AML-193 (cell line): ENCODE measurements around the gene IL36A.

Experiments used
- DNase-seq, 2 experiments: peaks; one replicate each; lab custom pipeline; 2025; lab: John Stamatoyannopoulos, UW

Gene IL36A

GRCh38 chr2:113007250-113007649 lies 2.0 kb downstream of the IL36A start:
- no peak for DNase-seq

- no peak for DNase-seq
Measured at GRCh38 chr2:113009622-113010021, 4.4 kb downstream of the IL36A start.

GRCh38 chr2:113010088-113010487 lies 4.8 kb downstream of the IL36A start:
- no peak for DNase-seq

GRCh38 chr2:113011108-113011507 lies 5.8 kb downstream of the IL36A start:
- DNase-seq: no peak

GRCh38 chr2:113012436-113013335 lies 7.4 kb downstream of the IL36A start:
- no peak for DNase-seq

- no peak for DNase-seq
Measured at GRCh38 chr2:113013336-113013661, 8.0 kb downstream of the IL36A start.

GRCh38 chr2:113014067-113014466 lies 8.8 kb downstream of the IL36A start:
- no peak for DNase-seq

- no peak for DNase-seq
Measured at GRCh38 chr2:113015042-113015441, 9.8 kb downstream of the IL36A start.

- DNase-seq: no peak
Measured at GRCh38 chr2:113015655-113016054, 10.4 kb downstream of the IL36A start.

GRCh38 chr2:113018509-113018908 lies 13.2 kb downstream of the IL36A start:
- DNase-seq: no peak

- DNase-seq: no peak
Measured at GRCh38 chr2:113021312-113021711, 16.1 kb downstream of the IL36A start.

- DNase-seq: no peak
Measured at GRCh38 chr2:113024764-113025163, 19.5 kb downstream of the IL36A start.

GRCh38 chr2:113025737-113026136 lies 20.5 kb downstream of the IL36A start:
- DNase-seq: no peak

GRCh38 chr2:113027691-113028090 lies 22.4 kb downstream of the IL36A start:
- DNase-seq: no peak

GRCh38 chr2:113028112-113028511 lies 22.9 kb downstream of the IL36A start:
- no peak for DNase-seq

- no peak for DNase-seq
Measured at GRCh38 chr2:113032737-113033136, 27.5 kb downstream of the IL36A start.

- DNase-seq: no peak
Measured at GRCh38 chr2:113034016-113034415, 28.8 kb downstream of the IL36A start.

- DNase-seq: no peak
Measured at GRCh38 chr2:113036763-113037162, 31.5 kb downstream of the IL36A start.

GRCh38 chr2:113038291-113038690 lies 33.0 kb downstream of the IL36A start:
- DNase-seq: no peak

- DNase-seq: no peak
Measured at GRCh38 chr2:113039158-113039557, 33.9 kb downstream of the IL36A start.

GRCh38 chr2:113039719-113040118 lies 34.5 kb downstream of the IL36A start:
- no peak for DNase-seq

- DNase-seq: no peak
Measured at GRCh38 chr2:113041871-113042270, 36.6 kb downstream of the IL36A start.

- DNase-seq: no peak
Measured at GRCh38 chr2:113046465-113046864, 41.2 kb downstream of the IL36A start.
